H1 (cell line): Measurements from ENCODE around the gene HOXA6. TPM values are rescaled to one million over a fixed set of nuclear protein-coding genes. Genes with fewer than 3 reads are reported as not detected.

Experiments used
- CTCF ChIA-PET: fragments of 300-600 bp; sonication (Branson Sonifier 250); formaldehyde crosslinking; loops from one replicate; lab custom pipeline; 2021; ENCODE audit not compliant: partially characterized antibody; lab: Charles Lee
- POLR2A ChIA-PET: fragments of 300-600 bp; sonication (Branson Sonifier 250); formaldehyde crosslinking; loops from one replicate; lab custom pipeline; 2021; ENCODE audit warnings: inconsistent platforms; ENCODE audit not compliant: partially characterized antibody; lab: Charles Lee
- DNase-seq, 2 experiments: peaks; one replicate each; pipeline versions ENCODE4 v3.0.0 to v3.0.0-alpha.2; 2010 to 2022; ENCODE audit warnings: low spot score in 2 of 2, low read depth in 1 of 2, mixed read lengths in 1 of 2
- FAIRE-seq: peaks from 2 replicates; lab custom pipeline; 2011; peaks lifted over from hg19 to GRCh38; lab: Jason Lieb, UNC
- H2AFZ ChIP-seq: 2 replicates; pipeline ENCODE4 v1.8.1; 2012; ENCODE audit warnings: low read length, inconsistent platforms
- H2AK5ac ChIP-seq: 2 replicates; pipeline ENCODE4 v1.6.1; 2013; ENCODE audit warnings: low read depth, low read length
- H2BK120ac ChIP-seq: replicated peaks from 2 replicates; pipeline ENCODE3; 2013; ENCODE audit warnings: low read depth, low read length, inconsistent platforms
- H2BK12ac ChIP-seq: 2 replicates; pipeline ENCODE4 v1.6.1; 2013; ENCODE audit warnings: low read depth, low read length
- H2BK15ac ChIP-seq: 2 replicates; pipeline ENCODE4 v1.6.1; 2013; ENCODE audit warnings: low read length
- H2BK20ac ChIP-seq: 2 replicates; pipeline ENCODE4 v1.6.1; 2013; ENCODE audit warnings: low read length
- H2BK5ac ChIP-seq: 2 replicates; pipeline ENCODE4 v1.6.1; 2013; ENCODE audit warnings: low read depth, low read length
- H3K14ac ChIP-seq: 2 replicates; pipeline ENCODE4 v1.6.1; 2013; ENCODE audit warnings: inconsistent platforms; ENCODE audit not compliant: insufficient read length
- H3K18ac ChIP-seq: 2 replicates; pipeline ENCODE4 v1.6.1; 2013; ENCODE audit warnings: low read length; ENCODE audit errors: extremely low read depth
- H3K23ac ChIP-seq: 2 replicates; pipeline ENCODE4 v1.6.1; 2013; ENCODE audit warnings: inconsistent platforms; ENCODE audit not compliant: insufficient read length
- H3K23me2 ChIP-seq: 2 replicates; pipeline ENCODE4 v1.6.1; 2013; ENCODE audit warnings: low read depth, low read length
- H3K27ac ChIP-seq: 2 replicates; pipeline ENCODE4 v1.6.1; 2011; ENCODE audit warnings: low read depth, low read length, inconsistent platforms
- H3K27me3 ChIP-seq, 4 experiments: replicated peaks in 1 of 4; 1 replicate in 1 of 4; 2 replicates in 3 of 4; pipeline versions ENCODE4 v1.6.1 to v1.8.1; 2011 to 2013; ENCODE audit warnings: low read length in 3 of 4, mild to moderate bottlenecking in 3 of 4, inconsistent platforms in 2 of 4, mixed read lengths in 2 of 4, moderate library complexity in 1 of 4; ENCODE audit not compliant: control insufficient read depth in 3 of 4, insufficient read depth in 3 of 4; ENCODE audit errors: extremely low read depth in 1 of 4
- H3K36me3 ChIP-seq, 4 experiments: 2 replicates each; pipeline versions ENCODE4 v1.6.1 to v1.8.1; 2011 to 2013; ENCODE audit warnings: mild to moderate bottlenecking in 4 of 4, low read length in 3 of 4, moderate library complexity in 2 of 4, control low read depth in 1 of 4, inconsistent platforms in 1 of 4; ENCODE audit not compliant: insufficient read depth in 4 of 4, control insufficient read depth in 2 of 4
- H3K4ac ChIP-seq: replicated peaks from 2 replicates; pipeline ENCODE3; 2013; ENCODE audit warnings: low read length, low read depth, mixed read lengths, inconsistent platforms; ENCODE audit not compliant: insufficient read length
- H3K4me1 ChIP-seq, 4 experiments: replicated peaks in 1 of 4; 1 replicate in 1 of 4; 2 replicates in 3 of 4; pipeline versions ENCODE4 v1.6.1 to v1.8.1; 2011 to 2013; ENCODE audit warnings: low read length in 3 of 4, inconsistent platforms in 2 of 4, mixed read lengths in 1 of 4; ENCODE audit not compliant: insufficient read depth in 4 of 4, control insufficient read depth in 3 of 4
- H3K4me2 ChIP-seq, 2 experiments: 2 replicates each; pipeline versions ENCODE4 v1.6.1 to v1.8.1; 2011 to 2013; ENCODE audit warnings: low read depth in 2 of 2, low read length in 2 of 2, control low read depth in 1 of 2, inconsistent platforms in 1 of 2, mild to moderate bottlenecking in 1 of 2; ENCODE audit not compliant: insufficient read depth in 1 of 2
- H3K4me3 ChIP-seq, 4 experiments: fragments of 200-600, 300-600 bp in 1 of 4; sonication (generic), shearing (Covaris generic), sonication (Bioruptor Twin) in 1 of 4; 2 replicates each; pipeline versions ENCODE4 v1.5.1 to v1.8.1; 2011 to 2016; ENCODE audit warnings: low read length in 4 of 4, low read depth in 3 of 4, control low read depth in 2 of 4, inconsistent platforms in 2 of 4, mild to moderate bottlenecking in 2 of 4, mixed read lengths in 1 of 4, moderate library complexity in 1 of 4; ENCODE audit not compliant: insufficient read depth in 2 of 4; ENCODE audit errors: extremely low read depth in 1 of 4
- H3K56ac ChIP-seq: replicated peaks from 2 replicates; pipeline ENCODE3; 2013; ENCODE audit warnings: low read depth, mild to moderate bottlenecking, mixed read lengths, low read length, inconsistent platforms; ENCODE audit not compliant: insufficient read length
- H3K79me1 ChIP-seq: 2 replicates; pipeline ENCODE4 v1.6.1; 2013; ENCODE audit warnings: low read depth, low read length, control low read depth
- H3K79me2 ChIP-seq, 2 experiments: 2 replicates each; pipeline versions ENCODE4 v1.6.1 to v1.8.1; 2012 to 2013; ENCODE audit warnings: low read length in 2 of 2, mild to moderate bottlenecking in 2 of 2, inconsistent platforms in 1 of 2; ENCODE audit not compliant: insufficient read depth in 2 of 2, control insufficient read depth in 1 of 2
- H3K9ac ChIP-seq, 4 experiments: replicated peaks in 1 of 4; 1 replicate in 1 of 4; 2 replicates in 3 of 4; pipeline versions ENCODE4 v1.6.1 to v1.8.1; 2011 to 2013; ENCODE audit warnings: low read depth in 3 of 4, low read length in 3 of 4, control low read depth in 2 of 4, mild to moderate bottlenecking in 2 of 4, moderate library complexity in 2 of 4, inconsistent platforms in 1 of 4; ENCODE audit errors: extremely low read depth in 1 of 4
- H3K9me3 ChIP-seq, 2 experiments: 2 replicates each; pipeline versions ENCODE4 v1.6.1 to v1.8.1; 2012 to 2013; ENCODE audit warnings: mild to moderate bottlenecking in 2 of 2, moderate library complexity in 2 of 2, control low read depth in 1 of 2, inconsistent platforms in 1 of 2, low read depth in 1 of 2, low read length in 1 of 2, mixed read lengths in 1 of 2; ENCODE audit not compliant: insufficient read depth in 2 of 2
- H4K20me1 ChIP-seq, 2 experiments: replicated peaks in 1 of 2; 2 replicates each; pipeline versions ENCODE3 to v1.8.1; 2011 to 2013; ENCODE audit warnings: inconsistent platforms in 2 of 2, low read length in 2 of 2, mild to moderate bottlenecking in 1 of 2; ENCODE audit not compliant: insufficient read depth in 2 of 2, control insufficient read depth in 1 of 2
- H4K5ac ChIP-seq: 2 replicates; pipeline ENCODE4 v1.6.1; 2013; ENCODE audit warnings: low read length, low read depth, mixed read lengths, inconsistent platforms; ENCODE audit not compliant: insufficient read length
- H4K8ac ChIP-seq: 2 replicates; pipeline ENCODE4 v1.8.0; 2013; ENCODE audit warnings: mild to moderate bottlenecking, moderate library complexity, low read length, inconsistent platforms; ENCODE audit not compliant: insufficient read depth; ENCODE audit errors: extremely low read depth
- H4K91ac ChIP-seq: replicated peaks from 2 replicates; pipeline ENCODE3; 2013; ENCODE audit warnings: low read length, mixed read lengths, inconsistent platforms; ENCODE audit not compliant: insufficient read length
- ATF3 ChIP-seq: IDR thresholded peaks from 2 replicates; pipeline ENCODE4 v1.6.1; 2011; ENCODE audit warnings: low read depth, mild to moderate bottlenecking, low read length; ENCODE audit not compliant: insufficient read depth
- BRCA1 ChIP-seq: IDR thresholded peaks from 2 replicates; pipeline ENCODE4 v1.6.1; 2012; ENCODE audit warnings: low read depth, low read length, improper control_type of control experiment
- CTCF ChIP-seq, 3 experiments: IDR thresholded peaks; 1 replicate in 2 of 3; 2 replicates in 1 of 3; pipeline versions ENCODE4 v1.5.1 to v1.6.1; 2011; ENCODE audit warnings: low read length in 3 of 3, mild to moderate bottlenecking in 3 of 3, inconsistent platforms in 2 of 3, low read depth in 1 of 3, moderate library complexity in 1 of 3; ENCODE audit not compliant: insufficient read depth in 1 of 3; ENCODE audit errors: control extremely low read depth in 1 of 3
- E2F6 ChIP-seq: IDR thresholded peaks from 2 replicates; pipeline ENCODE4 v1.6.1; 2012; ENCODE audit warnings: inconsistent platforms
- POLR2A ChIP-seq, 2 experiments: IDR thresholded peaks; 1 replicate in 1 of 2; 2 replicates in 1 of 2; pipeline ENCODE4 v1.6.1; 2011; ENCODE audit warnings: low read depth in 2 of 2, low read length in 2 of 2, mild to moderate bottlenecking in 2 of 2; ENCODE audit errors: control extremely low read depth in 1 of 2
- RNF2 ChIP-seq: fragments of 200-900, 300-1000 bp; sonication (generic); IDR thresholded peaks from 2 replicates; pipeline ENCODE4 v1.7.1; 2016; ENCODE audit warnings: borderline replicate concordance, low read depth, mild to moderate bottlenecking, antibody characterized with exemption, low read length; ENCODE audit not compliant: poor library complexity, severe bottlenecking; ENCODE audit errors: missing control alignments
- TAF7 ChIP-seq: optimal IDR thresholded peaks from 2 replicates; pipeline ENCODE3; 2011; ENCODE audit warnings: low read depth, mild to moderate bottlenecking, inconsistent platforms, low read length, moderate library complexity, borderline replicate concordance
- WGBS, 2 experiments: shearing (Covaris generic) in 1 of 2; methylation state at CpG; one replicate each; pipeline versions ENCODE4 v1.1.6 to v1.1.7; 2013 to 2015; ENCODE audit warnings: low lambda C conversion rate in 2 of 2, mixed read lengths in 2 of 2, inconsistent platforms in 1 of 2, low coverage in 1 of 2, missing lambda C conversion rate in 1 of 2; ENCODE audit not compliant: insufficient replicate concordance in 2 of 2, insufficient coverage in 1 of 2, insufficient read length in 1 of 2; ENCODE audit errors: extremely low coverage in 1 of 2, missing lambda C conversion rate in 1 of 2; 5-methylcytosine and 5-hydroxymethylcytosine counted together
- polyA plus RNA-seq, 7 experiments: library from polyadenylated mRNA; depleted of rRNA in 3 of 7; stranded (reverse) in 5 of 7; unstranded in 2 of 7; fragments of >200 nt in 5 of 7; fragments of 200-250 nt in 2 of 7; gene quantifications; 1 replicate in 5 of 7; 2 replicates in 1 of 7; 4 replicates in 1 of 7; pipeline versions ENCODE4 v1.2.1 to v1.2.3, GENCODE V29; 2011 to 2013; ENCODE audit warnings: missing spikeins in 2 of 7, mixed read lengths in 2 of 7
- total RNA-seq: library from RNA; stranded (reverse); fragmentation: NEBNext Ultra II Directional; extraction: Animal tissue kit (Norgen Biotek cat#: 25700); gene quantifications from 2 replicates; pipeline ENCODE4 v1.2.1, GENCODE V29; 2021

Gene HOXA6
- total and polyA plus RNA-seq, 2 of the 8 experiments (the other 6 are each of a cell fraction or from before 2014, with no cell fraction given) = not detected

GRCh38 chr7:27159266-27160144 lies 11.9 kb upstream of the HOXA6 start:
- H3K79me2 ChIP-seq = no peaks in the 10 kb centered on the region
- DNase-seq = peak in 1 of 2 experiments; percentile 41
- CTCF ChIA-PET = interaction anchor here (0.9 to 1.8 kb wide), 16 partner anchors 8 to 1298 kb away, joined by 3 to 16 read pairs (median 3); partner anchors contain the start of gene HOXA5
- TF ChIP-seq TAF7 = no peak
- TF ChIP-seq ATF3 = no peak
- TF ChIP-seq BRCA1 = no peak
- no peak for TF ChIP-seq E2F6
- no peak for TF ChIP-seq CTCF (IDR thresholded peaks at IDR 0.05; ENCODE audit: control extremely low read depth in 1 of 3, insufficient read depth in 1 of 3, low read depth in 1 of 3, low read length in 3 of 3)
- TF ChIP-seq RNF2 = peak; percentile 37
- TF ChIP-seq POLR2A (IDR thresholded peaks at IDR 0.05; ENCODE audit: control extremely low read depth in 1 of 2, low read depth in 2 of 2, low read length in 2 of 2) = no peak

More at GRCh38 chr7:27159266-27160144, 11.9 kb upstream of the HOXA6 start:
- Histone ChIP-seq H2BK15ac (no peak overlapping the region), H3K4me1 (peaks cover 0 to 2% (median 0%) of the 10 kb centered on the region in 4 experiments; a peak in 3 of 7 replicates), H3K4ac (no peak overlapping the region), H2BK12ac (no peak overlapping the region), H3K36me3 (peaks cover 0 to 24% (median 0%) of the 10 kb centered on the region in 4 experiments; a peak in 1 of 8 replicates), H3K27me3 (peaks cover 98 to 100% (median 99%) of the 10 kb centered on the region in 4 experiments), H3K4me3 (no peak overlapping the region), H3K4me2 (no peak overlapping the region), H4K5ac (no peak overlapping the region), H3K27ac (no peak overlapping the region), H2BK20ac (no peak overlapping the region), H2AK5ac (no peak overlapping the region; the same call in 1 of the 2 replicates), H3K23me2 (no peaks in the 10 kb centered on the region), H3K14ac (no peak overlapping the region), H3K56ac (no peak overlapping the region), H3K18ac (no peak overlapping the region), H2BK5ac (no peak overlapping the region), H3K23ac (no peak overlapping the region), H3K9ac (no peak overlapping the region), H3K9me3 (peaks cover 0 to 10% of the 10 kb centered on the region in 2 experiments; a peak in 1 of 4 replicates), H4K8ac (no peak overlapping the region), H4K91ac (no peak overlapping the region), H2AFZ (no peak overlapping the region), H3K79me1 (no peaks in the 10 kb centered on the region), H2BK120ac (no peak overlapping the region), H4K20me1 (peaks cover 18 to 26% of the 10 kb centered on the region in 2 experiments)
- POLR2A ChIA-PET = no interaction called here
- 41% methylated on average over 27 of the region's 27 CpGs; no CpG with 5 or more reads in 1 of the 2 experiments for WGBS, 2 experiments
- FAIRE-seq = no peak
